ENCODE measurements around the gene MCM5.
A peak's percentile ranks its signal among the peaks of the same experiment; 100 is the strongest.
"Not testable (repeated sequence)": the region's sequence is repeated elsewhere in the genome, so short reads cannot be mapped to it uniquely, and the experiment has no call there.

Gene MCM5

DNA sequence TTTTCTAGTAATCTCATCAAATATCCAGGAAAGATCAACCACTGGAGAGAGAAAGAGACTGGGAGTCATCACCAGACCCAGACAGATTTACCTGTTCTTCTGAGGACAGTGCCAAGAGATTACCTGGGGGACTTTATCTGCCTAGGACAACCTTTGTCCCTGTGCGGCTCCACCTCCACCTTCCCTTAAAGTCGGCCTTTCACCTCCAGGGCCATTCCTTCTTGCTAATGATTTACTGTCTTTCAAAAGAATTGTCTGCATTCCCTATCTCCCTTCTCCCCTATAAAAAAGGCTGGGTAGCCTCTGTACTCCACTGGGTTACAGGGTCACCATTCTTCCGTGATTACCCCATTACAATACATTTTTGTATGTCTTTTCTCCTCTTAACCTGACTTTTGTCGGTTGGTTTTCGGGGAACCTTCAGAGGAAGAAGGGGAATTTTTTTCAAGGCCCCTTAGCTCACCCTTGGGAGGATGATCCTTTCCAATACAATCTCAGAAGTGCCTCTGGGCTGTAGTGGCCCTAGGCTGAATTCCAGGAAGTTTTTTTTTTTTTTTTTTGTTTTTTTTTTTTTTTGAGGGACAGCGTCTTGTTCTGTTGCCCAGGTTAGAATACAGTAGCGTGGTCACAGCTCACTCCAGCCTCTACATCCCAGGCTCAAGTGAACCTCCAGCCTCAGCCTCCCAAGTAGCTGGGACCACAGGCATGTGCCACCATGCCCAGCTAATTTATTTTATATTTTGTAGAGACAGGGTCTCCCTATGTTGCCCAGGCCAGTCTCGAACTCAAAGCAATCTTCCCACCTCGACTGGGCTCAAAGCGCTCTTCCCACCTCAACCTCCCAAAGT is 20.6 kb upstream of the MCM5 start:
- DNase-seq: no peak

DNA sequence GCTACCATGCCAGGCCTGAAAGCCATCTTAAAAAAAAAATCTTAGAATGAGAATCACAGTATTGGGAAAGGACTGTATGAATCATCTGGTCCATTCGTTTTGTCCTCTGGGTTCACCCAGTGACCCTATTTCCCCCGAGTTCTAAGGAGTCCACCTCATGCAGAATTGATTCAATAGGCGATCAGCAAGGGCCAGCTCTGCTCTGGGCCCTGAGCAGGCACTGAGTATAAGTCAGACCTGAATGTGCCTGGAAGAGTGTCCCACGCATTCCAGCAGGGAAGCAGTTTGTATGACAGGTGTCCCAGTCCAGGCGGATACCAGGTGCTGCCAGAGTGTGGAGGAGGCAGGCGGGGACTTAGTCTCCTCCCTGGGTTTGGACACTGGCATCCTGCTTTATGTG is 19.9 kb upstream of the MCM5 start:
- no peak for DNase-seq

DNA sequence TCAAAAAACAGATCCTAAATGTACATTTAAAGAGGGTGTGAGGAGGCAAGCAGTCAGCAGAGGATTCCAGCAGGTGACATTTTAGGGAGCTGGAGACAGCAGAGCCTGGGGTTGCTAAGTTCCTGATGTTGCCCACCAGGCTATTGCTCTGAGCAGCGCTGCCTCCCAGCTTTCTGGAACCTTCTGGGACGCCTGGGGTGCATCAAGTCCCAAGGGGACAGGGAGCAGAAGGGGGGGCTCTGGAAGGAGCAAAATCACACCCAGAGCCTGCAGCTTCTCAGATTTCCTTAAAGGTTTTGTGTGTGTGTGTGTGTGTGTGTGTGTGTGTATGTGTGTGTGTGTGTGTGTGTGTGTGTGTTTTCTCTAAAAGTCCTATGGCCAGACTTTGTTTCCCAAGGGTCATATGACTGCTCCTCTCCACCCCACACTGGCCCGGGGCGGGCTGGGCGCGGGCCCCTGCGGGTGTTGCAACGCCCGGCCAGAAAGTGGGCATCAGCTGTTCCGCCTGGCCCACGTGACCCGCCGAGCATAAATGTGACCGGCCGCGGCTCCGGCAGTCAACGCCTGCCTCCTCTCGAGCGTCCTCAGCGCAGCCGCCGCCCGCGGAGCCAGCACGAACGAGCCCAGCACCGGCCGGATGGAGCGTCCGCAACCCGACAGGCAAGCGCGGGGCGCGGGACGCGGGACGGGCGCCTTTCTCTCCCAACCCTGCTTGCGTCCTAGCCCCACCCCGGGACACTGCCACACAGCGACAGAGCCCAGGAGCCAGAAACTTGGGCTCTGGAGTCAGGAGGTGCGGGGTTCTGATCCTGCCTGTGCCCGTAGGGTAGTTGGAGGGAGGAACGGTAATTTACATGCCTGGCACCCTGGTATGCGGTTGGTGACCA is 19.2 kb upstream of the MCM5 start, which contains the start of gene HMOX1:
Gene HMOX1, plus strand, starts transcription at position 560 of the 887 bp plus-strand sequence. Its CDS starts 78 bp downstream, at position 638.
- peak; percentile 80 for DNase-seq

DNA sequence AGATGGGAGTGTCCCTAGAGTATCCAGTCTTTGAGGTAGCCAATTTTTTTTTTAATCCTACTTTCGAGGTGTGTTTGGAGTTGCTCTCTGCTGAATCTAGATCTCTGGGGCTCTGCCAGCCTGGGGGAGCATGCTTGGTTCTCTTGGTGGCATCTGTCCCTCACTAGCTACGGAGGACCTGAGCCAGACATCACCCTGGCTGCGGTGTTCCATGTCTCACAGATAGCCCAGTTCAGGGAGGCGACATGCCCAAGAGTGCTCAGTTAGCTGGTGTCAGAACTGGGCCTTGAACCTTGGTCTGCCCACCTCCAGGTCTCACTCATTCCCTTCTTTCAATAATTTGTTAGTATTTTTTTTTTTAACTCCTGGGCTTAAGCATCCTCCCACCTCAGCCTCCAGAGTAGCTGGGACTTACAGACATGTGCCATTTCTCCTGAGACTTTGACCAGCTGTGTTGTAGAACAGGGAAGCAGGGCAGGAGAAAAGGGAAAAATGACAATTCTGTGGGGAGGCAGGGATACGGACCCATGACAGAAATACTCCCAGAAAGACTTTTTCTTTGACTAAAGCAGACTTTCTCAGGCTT is 18.4 kb upstream of the MCM5 start:
- DNase-seq: no peak

DNA sequence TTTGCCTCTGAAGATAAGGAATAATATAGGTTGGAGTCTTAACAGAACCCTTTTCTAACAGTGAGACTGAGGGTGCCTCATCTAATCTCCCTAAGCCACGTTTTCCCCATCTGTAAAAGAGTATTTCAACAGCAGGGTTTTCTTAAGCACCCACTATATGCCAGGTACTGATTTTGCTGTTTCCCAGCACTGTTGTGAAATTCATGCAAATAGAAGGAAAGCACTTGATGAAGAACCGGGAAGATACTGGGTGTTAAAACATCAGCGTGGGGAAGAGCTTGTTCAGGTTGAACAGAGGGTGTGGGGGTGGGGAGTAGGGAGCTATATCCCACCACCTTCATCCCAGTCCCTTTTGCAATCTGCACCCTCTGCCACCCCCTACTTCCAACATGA is 16.3 kb upstream of the MCM5 start:
- no peak for DNase-seq

DNA sequence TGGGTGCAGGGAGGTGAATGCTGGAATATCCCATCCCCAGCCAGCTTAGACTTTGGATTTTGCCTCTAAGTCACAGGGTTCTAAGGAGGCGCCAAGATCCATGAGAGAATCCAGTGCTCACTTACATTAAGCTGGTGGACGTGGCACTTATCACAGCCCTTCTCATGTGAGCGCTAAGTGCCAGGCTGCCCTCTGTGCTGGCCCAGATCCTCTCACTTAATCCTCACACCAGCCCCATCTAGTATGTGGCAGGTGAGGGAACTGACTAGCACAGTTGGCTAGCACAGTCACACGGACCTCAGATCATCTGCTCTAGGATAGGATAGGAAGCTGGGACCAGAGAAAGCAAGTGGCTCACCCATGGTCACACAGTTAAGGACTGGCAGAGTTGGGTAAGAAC is 15.4 kb upstream of the MCM5 start:
- DNase-seq: no peak

DNA sequence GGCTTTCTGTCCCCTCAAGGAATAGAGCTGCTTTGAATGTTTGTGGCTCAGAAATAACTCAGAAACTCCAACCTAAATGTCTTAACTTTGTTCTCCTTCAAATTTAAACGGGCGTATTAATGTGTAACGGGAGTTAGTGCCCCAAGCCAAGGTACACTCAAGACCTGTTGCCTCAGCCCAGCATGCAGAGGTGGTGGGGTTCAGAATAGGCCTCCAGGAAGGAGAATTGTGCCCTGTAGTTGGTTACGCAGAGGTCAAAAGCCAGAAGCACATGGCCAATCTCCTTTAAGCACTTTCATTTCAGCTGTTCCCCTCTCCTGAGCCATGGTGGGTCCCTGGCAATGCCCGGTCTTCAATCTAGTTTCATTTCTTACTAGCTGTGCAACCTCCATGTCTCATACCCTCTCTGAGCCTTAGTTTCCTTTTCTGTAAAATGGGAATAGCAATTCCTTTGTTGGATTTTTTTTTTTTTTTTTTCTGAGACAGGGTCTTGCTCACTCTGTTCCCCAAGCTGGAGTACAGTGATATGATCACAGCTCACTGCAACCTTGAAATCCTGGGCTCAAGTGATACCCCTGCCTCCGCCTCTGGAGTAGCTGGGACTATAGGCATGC is 14.9 kb upstream of the MCM5 start:
- DNase-seq: no peak

DNA sequence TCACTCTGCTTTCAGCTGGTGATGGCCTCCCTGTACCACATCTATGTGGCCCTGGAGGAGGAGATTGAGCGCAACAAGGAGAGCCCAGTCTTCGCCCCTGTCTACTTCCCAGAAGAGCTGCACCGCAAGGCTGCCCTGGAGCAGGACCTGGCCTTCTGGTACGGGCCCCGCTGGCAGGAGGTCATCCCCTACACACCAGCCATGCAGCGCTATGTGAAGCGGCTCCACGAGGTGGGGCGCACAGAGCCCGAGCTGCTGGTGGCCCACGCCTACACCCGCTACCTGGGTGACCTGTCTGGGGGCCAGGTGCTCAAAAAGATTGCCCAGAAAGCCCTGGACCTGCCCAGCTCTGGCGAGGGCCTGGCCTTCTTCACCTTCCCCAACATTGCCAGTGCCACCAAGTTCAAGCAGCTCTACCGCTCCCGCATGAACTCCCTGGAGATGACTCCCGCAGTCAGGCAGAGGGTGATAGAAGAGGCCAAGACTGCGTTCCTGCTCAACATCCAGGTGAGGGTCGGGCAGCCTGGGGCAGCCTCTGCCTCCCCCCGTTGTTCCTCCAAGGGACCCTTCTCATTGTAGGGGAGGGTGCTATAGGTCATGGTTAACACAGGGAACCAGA is 13.2 kb upstream of the MCM5 start:
- DNase-seq: no peak

DNA sequence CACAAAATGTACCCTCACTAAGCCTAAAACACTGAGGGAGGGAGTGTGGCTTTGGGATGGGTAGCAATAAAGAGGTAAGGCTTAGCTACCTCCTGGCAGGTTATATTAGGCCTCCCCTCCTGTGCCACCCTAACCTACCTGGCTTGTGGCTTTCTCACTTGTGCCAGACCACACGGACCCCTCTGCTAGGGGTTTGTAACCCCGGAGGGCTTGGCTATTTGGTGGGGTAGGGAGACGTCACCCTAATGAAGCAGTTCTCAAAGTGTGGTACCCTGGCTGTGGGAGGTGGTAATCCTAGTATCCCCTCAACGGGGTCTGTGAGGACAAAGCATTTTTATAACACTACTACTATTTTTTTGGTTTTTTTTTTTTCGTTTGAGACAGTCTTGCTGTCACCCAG is 9.0 kb upstream of the MCM5 start:
- DNase-seq: no peak

DNA sequence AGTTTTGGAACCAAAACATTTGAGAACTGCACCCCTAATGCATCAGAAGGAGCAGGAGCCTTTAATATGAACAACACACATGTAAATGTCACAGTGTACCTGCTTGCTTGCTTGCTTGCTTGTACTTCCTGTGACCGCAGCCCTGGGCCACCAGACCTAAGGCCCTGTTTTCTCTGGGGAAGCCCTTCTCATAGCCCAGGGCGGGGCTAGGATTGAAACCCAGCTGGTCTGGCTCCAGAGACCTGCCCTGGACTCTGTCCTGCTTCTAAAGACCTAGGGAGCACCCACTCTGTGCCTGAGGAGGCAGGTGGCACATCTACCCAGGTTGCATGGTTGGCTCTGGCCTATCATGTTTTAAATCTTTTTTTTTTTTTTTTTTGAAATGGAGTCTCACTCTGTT is 7.6 kb upstream of the MCM5 start:
- no peak for DNase-seq

DNA sequence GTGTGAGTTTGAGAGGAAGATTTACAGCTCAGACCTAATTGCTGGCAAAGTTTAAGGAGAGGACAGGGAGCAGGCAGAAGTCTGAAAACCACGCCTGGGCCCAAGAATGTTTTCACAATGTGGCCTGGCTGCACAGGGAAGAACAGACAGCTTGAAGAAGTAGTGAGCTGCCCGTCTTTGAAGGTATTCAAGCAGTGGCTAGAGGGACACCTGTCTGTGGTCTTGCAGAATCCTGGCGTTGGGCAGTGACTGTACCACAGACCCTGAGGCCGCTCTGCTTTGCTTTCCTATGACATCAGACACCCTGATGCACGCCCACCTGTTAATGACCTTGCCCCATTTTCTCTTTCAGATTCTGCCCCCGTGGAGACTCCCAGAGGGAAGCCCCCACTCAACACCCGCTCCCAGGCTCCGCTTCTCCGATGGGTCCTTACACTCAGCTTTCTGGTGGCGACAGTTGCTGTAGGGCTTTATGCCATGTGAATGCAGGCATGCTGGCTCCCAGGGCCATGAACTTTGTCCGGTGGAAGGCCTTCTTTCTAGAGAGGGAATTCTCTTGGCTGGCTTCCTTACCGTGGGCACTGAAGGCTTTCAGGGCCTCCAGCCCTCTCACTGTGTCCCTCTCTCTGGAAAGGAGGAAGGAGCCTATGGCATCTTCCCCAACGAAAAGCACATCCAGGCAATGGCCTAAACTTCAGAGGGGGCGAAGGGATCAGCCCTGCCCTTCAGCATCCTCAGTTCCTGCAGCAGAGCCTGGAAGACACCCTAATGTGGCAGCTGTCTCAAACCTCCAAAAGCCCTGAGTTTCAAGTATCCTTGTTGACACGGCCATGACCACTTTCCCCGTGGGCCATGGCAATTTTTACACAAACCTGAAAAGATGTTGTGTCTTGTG is 6.6 kb upstream of the MCM5 start:
- no peak for DNase-seq

DNA sequence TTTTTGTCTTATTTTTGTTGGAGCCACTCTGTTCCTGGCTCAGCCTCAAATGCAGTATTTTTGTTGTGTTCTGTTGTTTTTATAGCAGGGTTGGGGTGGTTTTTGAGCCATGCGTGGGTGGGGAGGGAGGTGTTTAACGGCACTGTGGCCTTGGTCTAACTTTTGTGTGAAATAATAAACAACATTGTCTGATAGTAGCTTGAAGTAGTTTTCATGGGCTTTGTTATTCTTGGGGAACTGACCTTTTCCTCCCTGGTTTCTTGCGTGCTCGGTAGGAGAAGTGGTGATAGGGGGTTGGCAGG is 6.0 kb upstream of the MCM5 start:
- DNase-seq: no peak

DNA sequence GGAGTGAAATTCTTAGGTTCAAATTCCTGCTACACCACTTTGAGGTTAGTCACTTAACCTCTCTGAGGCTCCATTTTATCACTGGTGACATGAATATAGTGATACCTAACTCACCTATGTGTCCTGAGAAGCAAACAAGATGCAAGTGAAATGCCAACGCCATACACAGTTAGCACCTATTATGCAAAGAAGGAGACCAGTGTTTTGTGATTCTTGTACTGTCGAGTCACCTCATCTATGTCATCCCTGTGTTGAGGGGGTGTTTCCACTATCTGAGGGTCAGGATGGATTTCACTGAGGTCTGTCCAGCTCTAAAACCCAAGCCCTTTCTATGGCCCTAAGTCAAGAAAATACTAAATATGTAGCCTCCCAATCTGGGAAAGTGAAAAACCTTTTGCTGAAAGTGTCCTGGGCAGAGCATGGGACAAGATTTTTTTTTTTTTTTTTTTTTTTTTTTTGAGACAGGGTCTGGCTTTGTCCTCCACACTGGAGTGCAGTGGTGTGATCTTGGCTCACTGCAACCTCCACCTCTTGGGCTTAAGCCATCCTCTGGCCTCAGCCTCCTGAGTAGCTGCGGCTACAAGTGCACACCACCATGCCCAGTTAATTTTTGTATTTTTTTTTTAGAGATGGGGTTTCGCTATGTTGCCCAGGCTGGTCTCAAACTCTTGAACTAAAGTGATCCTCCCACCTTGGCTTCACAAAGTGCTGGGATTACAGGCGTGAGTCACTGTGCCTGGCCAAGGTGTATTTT is 5.0 kb upstream of the MCM5 start:
- DNase-seq: no peak

DNA sequence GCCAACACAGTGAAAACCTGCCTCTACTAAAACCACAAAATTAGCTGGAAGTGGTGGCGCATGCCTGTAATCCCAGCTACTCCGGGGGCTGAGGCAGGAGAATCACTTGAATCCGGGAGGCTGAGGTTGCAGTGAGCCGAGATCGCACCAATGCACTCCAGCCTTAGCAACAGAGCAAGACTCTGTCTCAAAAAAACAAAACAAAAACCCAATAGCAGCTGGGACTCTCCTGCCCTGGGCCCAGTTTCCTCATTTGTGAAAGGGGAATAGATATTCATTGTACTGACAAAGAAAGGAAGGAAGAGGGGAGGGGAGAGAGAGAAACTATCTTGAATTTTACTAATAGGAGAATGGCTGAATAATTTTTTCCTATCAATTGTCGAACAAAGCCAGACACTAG is 3.3 kb upstream of the MCM5 start:
- not testable (repeated sequence) for DNase-seq

DNA sequence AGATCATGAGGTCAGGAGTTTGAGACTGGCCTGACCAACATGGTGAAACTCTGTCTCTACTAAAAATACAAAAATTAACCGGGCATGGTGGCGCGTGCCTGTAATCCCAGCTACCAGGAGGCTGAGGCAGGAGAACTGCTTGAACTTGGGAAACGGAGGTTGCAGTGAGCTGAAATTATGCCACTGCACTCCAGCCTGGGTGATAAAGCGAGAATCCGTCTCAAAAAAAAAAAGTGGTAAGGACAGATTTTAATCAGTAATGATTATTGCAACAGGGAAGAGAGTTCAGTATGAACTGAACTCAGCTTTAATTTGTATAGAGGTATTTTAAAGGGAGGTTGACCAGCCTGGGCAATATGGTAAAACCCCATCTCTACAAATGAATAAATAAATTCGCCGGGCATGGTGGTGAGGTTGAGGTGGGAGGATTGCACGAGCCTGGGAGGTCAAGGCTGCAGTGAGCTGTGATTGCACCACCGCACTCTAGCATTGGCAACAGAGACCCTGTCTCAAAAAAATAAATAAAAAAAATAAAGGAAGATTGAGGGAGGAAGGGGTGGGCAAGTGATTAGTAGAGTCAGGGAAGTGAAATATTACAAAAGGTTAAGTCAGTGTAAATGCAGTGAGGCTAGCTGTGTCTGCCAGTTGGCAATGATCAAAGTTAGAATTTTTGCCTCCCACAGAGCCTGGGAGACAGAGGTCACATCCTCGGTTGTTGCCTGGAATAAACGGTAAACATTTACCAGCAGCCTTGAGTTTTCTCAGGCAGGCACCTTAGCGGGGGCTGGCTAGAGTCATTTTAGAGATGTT is 2.6 kb upstream of the MCM5 start:
- DNase-seq: no peak

DNA sequence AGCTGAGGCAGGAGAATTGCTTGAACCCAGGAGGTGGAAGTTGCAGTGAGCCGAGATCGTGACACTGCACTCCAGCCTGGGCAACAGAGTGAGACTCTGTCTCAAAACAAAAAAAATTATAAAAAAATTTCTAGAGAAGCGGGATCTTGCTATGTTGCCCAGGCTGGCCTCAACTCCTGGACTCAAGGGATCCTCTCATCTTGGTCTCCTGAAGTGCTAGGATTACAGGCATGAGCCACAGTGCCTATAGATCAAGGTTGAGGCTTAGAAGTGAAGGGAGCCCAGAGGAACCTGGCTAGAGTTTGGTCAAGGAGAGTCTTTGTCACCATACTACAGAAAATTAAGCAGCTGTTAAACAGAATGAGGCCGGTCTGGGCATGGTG is 1.4 kb upstream of the MCM5 start:
- DNase-seq: no peak

DNA sequence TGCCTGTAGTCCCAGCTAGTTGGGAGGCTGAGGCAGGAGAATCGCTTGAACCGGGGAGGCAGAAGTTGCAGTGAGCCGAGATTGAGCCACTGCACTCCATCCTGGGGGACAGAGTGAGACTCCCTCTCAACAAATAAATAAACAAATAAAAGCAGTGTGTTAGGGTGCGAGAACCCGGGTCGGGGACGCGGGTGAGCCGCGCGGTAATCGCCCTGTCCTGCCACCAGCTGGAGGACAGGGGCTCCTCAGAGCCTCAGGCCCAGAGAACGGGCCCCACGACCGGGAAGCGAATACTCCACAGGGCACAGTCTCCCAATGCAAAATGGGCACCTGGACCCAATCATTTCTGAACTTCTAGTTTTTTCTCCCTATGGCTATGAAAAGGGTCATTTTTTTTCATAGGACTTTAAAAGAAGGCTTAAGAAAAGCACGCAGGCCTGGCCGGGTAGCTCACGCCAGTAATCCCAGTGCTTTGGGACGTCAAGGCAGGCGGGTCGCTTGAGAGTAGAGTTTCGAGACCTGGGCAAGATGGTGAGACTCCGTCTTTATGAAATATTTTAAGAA is 744 bp upstream of the MCM5 start:
- DNase-seq: peak; percentile 72

DNA sequence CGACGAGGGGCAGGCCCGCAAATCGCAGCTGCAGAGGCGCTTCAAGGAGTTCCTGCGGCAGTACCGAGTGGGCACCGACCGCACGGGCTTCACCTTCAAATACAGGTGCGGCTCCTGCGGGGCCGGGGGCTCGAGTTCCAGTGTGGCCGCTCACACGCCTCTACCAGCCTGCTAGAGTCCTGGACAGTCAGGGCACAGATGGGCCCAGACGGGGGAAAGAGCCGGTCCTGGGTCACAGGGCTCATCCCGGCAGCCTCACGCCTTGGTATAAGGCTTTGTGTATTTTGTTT is 506 bp downstream of the MCM5 start:
- no peak for DNase-seq

DNA sequence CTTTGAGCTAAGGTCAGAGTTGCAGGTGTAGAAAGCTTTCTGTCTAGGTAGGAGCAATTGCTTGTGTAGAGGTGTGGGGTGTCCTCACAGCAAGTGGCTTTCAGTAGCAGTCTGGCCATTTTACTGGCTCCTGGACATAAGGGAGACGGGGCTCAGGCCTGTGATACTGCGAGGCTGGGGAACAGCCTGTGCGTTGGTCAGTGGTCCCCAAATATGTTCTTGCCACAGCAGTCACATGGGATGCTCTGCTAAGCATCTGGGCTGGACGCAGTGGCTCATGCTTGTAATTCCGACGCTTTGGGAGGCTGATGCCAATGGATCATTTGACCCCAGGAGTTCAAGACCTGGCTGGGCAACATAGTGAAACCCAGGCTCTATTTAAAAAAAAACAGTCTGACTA is 1.9 kb downstream of the MCM5 start:
- no peak for DNase-seq

DNA sequence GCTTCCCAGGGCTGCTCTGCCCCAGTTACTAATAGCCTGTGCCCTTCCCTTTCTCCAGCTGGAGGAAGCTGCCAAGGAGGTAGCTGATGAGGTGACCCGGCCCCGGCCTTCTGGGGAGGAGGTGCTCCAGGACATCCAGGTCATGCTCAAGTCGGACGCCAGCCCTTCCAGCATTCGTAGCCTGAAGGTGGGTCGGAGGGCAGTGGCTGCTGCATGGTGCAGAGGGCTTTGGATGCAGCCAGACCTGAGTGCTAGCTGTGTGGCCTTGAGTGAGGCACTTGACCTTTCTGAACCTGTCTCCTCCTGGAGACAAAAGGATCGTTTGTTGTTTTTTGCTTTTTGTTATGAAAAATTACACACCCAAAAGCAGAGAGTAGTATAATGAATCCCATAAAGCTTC is 3.4 kb downstream of the MCM5 start:
- DNase-seq: no peak
